ENCODE results near the gene URB1.

URB1 gene

GRCh38 chr21:32338209-32338921 is 54.4 kb downstream of the URB1 start:
- DNase-seq, result no peak

DNA sequence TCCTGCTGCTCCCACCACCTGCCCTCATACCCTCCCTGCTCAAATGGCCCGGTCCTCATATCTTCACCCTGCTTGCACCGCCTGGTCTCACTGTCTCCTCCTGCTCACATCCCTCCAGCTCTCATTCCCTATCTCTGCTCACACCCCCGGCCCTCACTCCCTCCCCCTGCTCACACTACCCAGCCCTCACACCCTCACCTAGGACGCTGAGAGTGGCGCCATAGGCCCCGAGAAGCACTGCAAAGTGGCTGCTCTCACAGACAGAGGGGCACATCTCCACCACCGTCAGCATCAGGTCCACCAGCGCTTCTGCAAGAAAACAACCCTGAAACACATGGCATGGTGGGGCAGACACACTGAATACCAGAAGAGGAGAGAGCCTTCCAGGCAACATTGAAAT is 55.6 kb downstream of the URB1 start:
- no peak for DNase-seq

GRCh38 chr21:32336711-32337110 is 56.1 kb downstream of the URB1 start:
- DNase-seq, result no peak

- no peak for DNase-seq
Observed at GRCh38 chr21:32335601-32336575, 56.9 kb downstream of the URB1 start.

GRCh38 chr21:32334980-32335531 is 57.8 kb downstream of the URB1 start:
- DNase-seq, result no peak

DNA sequence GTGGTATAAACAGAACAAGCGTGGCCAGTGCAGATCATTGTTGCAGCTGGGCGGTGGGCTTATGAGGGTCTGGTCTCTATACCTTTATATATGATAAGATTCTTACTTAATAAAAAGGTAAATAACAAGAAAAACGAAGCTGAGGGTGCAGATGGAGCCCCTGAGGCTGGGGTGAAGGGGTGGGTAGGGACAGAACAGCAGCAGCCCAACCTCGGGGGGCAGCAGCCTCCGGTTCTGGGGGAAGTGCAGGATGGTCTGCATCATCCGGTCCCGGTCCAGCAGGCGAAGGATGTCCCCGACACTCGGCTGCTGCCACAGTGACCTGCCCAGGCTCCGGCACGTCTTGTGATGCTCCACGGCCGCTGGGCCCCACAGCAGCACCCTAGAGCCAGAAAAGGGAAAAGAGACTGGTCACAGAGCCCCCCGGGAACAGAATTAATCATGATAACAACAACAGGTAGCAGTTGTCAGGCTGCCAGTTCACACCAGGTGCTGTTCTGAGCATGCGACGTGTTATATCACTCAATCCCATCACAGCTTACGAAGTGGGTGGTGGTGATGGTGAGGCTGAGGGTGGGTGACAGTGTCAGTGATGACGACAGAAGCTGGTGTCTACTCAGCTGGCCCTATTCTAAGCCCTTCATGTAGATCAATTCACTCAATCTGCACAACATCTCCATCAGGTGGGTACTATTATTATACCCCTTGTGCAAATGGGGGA is 58.7 kb downstream of the URB1 start:
- DNase-seq, result no peak

GRCh38 chr21:32332463-32332951 is 60.3 kb downstream of the URB1 start:
- no peak for DNase-seq

DNA sequence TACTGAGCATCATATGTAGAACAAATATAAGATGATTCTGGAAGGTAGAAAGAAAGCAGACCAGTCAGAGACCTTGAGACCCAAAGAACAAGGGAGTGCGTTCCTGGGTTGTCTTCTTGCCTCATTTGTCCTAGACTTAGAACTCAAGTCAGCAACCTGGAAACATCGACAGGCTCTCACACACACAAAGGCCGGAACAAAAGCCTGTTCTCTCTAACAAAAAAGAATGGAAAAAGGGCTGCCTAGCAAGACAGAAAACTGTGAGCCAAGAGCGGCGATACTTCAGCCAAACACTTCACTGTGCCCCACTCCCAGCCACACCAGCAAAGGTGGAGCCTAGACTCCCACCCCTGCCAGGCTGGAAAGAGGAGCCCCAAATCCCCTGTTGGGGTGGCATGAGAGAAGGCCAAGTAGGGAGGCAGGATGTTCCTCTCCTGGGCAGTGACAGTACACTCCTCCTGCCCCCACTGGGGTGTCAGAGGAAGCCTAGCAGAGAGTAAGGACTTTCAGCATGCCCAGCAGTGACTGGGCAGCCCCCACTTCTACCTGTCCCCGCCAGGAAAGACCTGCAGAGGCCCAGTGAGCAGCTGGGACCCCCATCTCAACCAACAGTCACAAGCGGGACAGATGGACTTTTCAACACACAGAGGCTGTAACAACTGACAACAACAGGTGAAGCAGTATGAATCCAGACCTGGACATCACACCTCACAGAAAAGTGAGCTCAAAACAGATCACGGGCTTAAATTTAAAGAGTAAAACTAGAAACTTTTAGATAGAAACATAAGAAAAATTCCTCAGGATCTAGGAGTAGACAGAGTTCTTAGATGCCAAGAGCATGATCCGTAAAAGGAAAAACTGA is 61.1 kb downstream of the URB1 start:
- no peak for DNase-seq

GRCh38 chr21:32330784-32331311 is 62.0 kb downstream of the URB1 start:
- DNase-seq, result no peak

- DNase-seq, result no peak
Observed at GRCh38 chr21:32329776-32330175, 63.0 kb downstream of the URB1 start.

GRCh38 chr21:32329331-32329730 is 63.5 kb downstream of the URB1 start:
- no peak for DNase-seq

DNA sequence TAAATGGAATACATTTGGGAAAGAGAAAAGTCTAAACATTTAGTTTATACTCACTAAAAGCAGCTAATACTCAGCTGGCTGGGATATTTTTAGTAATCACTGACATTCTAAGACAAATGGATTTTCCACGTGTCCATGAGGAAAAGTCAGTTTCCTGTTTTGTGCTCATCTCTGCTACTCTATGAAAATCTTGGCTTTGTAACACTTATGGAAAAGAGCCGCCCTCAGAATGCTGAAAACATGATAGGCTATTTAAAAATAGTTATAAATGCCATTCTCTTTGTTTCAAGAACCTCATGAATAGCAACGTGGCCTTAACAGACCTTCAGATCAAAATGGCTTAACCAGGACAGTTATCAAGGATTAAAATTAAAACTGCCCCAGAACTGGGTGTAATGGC is 64.2 kb downstream of the URB1 start:
- DNase-seq, result no peak

- no peak for DNase-seq
Observed at GRCh38 chr21:32325706-32326105, 67.1 kb downstream of the URB1 start.

- DNase-seq, result no peak
Observed at GRCh38 chr21:32322676-32323075, 70.1 kb downstream of the URB1 start.

GRCh38 chr21:32322103-32322502 is 70.7 kb downstream of the URB1 start:
- DNase-seq, result no peak

- no peak for DNase-seq
Observed at GRCh38 chr21:32321480-32321879, 71.3 kb downstream of the URB1 start.

DNA sequence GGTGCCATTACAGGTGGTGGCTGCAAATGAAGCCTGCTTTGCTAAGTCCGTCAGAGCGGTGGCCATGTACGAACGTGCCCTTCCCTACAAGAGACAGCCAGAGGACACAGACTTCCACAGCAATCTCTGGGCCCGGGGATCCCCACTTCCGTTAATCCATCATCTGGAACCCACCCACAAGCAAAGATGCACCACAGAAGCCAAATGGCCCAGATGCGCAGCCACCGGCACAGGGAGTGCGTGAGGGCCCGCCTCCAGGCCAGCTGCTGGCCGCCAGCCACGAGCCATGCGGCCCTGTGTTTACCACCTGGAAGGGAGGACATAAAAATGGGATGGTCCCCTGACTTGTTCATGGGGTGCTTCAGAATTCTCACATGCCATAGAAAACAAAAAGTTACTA is 72.1 kb downstream of the URB1 start:
- DNase-seq, result no peak

DNA sequence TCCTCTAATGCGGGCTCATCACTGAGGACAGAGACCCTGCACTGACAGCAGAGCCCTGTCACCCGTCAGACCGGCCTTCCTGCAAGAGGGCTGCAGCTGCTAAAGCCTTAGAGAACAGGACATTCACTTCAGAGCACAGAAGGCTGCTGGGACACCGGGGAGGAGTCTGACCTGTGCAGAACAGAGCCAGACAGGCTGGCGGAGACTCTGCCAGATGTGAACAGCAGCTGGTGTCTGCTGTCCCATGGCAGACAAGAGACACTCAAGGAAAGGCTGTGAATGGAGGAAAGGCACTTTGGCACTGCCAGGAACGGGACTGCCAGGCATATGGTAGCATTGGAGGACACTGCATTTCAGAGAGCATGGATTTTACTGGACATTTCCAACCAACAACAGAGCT is 72.8 kb downstream of the URB1 start:
- DNase-seq, result no peak

GRCh38 chr21:32319012-32319411 is 73.8 kb downstream of the URB1 start:
- no peak for DNase-seq

GRCh38 chr21:32317726-32318125 is 75.1 kb downstream of the URB1 start:
- no peak for DNase-seq

GRCh38 chr21:32316361-32317215 is 76.2 kb downstream of the URB1 start:
- DNase-seq, result no peak
